Progenitor cell of endocrine pancreas (in vitro differentiated cells): ENCODE results near the gene EPHA10. TPM values are rescaled to one million over a fixed set of nuclear protein-coding genes. Genes with fewer than 3 reads are reported as not detected.

Source experiments
- DNase-seq: peaks from one replicate; pipeline ENCODE4 v3.0.0; 2021; ENCODE audit warnings: low spot score; ENCODE audit not compliant: unreplicated experiment
- H3K27ac Mint-ChIP-seq: 2 replicates; pipeline ENCODE4 v1.8.0; 2021; ENCODE audit warnings: mild to moderate bottlenecking, moderate library complexity, mixed read lengths
- H3K27me3 Mint-ChIP-seq: 2 replicates; pipeline ENCODE4 v1.8.0; 2021; ENCODE audit warnings: mixed read lengths
- H3K36me3 Mint-ChIP-seq: 2 replicates; pipeline ENCODE4 v1.8.0; 2022; ENCODE audit warnings: mixed read lengths; ENCODE audit not compliant: insufficient read depth
- H3K4me1 Mint-ChIP-seq: 2 replicates; pipeline ENCODE4 v1.8.0; 2021; ENCODE audit warnings: low read depth, mixed read lengths
- H3K4me3 Mint-ChIP-seq: 2 replicates; pipeline ENCODE4 v1.8.0; 2021; ENCODE audit warnings: low read depth, mild to moderate bottlenecking, moderate library complexity, mixed read lengths
- H3K9me3 Mint-ChIP-seq: 2 replicates; pipeline ENCODE4 v1.8.0; 2021; ENCODE audit warnings: low read depth, mixed read lengths
- total RNA-seq: library from RNA; stranded (reverse); gene quantifications from 2 replicates; pipeline ENCODE4 v1.2.1, GENCODE V29; 2021
- TF ChIP-seq, protein P1 (sequence below): fragments of 200-600 bp; sonication (generic); IDR thresholded peaks from one replicate; pipeline ENCODE4 v1.5.0; 2021; ENCODE audit warnings: antibody characterized with exemption, mild to moderate bottlenecking; ENCODE audit not compliant: unreplicated experiment

The EPHA10 gene
- total RNA-seq, 1 donor from 2014 or later: 6.2 TPM

DNA sequence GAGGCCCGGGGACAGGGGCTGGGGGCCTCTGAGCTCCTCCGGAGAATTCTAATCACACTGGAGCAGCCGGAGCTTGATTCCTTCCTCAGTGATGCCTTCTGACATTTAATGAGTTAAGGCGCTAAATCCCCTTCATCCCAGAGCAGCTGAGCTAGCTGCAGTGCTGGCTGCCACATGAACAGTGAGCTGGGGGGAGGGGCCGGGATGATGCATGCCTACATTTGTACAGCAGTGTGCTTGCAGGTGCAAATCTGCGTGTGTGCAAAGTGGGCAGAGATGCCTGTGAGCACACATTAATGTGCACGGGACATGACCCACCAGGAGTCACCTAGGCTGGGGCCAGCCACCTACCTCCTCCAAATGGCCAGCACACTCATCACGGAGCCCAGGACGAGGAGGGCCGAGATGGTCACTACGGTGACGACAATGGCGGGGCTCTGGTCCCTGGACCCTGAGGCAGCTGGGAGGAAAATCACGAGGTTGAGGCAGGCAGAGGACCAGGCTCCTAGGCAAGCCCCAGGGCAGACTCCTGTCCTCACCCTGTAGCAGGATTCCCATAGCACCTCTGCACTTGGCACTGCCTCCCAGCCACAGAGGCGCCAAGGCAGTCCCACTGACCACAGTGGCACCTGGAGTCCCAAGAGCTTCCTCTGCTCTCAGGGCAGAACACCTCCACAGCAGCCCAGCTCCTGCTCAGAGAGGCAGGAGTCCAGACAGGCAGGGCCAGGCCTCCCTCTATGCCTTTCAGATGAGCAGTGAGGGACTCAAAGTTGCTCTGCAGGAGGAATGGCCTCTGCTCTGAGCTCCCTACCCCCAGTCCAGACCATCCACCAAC lies 38.0 kb downstream of the EPHA10 start:
- H3K27ac Mint-ChIP-seq: no peak overlapping the region
- TF ChIP-seq, protein P1, sequence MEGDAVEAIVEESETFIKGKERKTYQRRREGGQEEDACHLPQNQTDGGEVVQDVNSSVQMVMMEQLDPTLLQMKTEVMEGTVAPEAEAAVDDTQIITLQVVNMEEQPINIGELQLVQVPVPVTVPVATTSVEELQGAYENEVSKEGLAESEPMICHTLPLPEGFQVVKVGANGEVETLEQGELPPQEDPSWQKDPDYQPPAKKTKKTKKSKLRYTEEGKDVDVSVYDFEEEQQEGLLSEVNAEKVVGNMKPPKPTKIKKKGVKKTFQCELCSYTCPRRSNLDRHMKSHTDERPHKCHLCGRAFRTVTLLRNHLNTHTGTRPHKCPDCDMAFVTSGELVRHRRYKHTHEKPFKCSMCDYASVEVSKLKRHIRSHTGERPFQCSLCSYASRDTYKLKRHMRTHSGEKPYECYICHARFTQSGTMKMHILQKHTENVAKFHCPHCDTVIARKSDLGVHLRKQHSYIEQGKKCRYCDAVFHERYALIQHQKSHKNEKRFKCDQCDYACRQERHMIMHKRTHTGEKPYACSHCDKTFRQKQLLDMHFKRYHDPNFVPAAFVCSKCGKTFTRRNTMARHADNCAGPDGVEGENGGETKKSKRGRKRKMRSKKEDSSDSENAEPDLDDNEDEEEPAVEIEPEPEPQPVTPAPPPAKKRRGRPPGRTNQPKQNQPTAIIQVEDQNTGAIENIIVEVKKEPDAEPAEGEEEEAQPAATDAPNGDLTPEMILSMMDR: no peak
- H3K27me3 Mint-ChIP-seq: peaks cover 25% of the 10 kb centered on the region
- H3K4me3 Mint-ChIP-seq: no peak overlapping the region
- H3K4me1 Mint-ChIP-seq: no peaks in the 10 kb centered on the region
- H3K36me3 Mint-ChIP-seq: no peaks in the 10 kb centered on the region
- no peak for DNase-seq
- no peaks in the 10 kb centered on the region for H3K9me3 Mint-ChIP-seq

DNA sequence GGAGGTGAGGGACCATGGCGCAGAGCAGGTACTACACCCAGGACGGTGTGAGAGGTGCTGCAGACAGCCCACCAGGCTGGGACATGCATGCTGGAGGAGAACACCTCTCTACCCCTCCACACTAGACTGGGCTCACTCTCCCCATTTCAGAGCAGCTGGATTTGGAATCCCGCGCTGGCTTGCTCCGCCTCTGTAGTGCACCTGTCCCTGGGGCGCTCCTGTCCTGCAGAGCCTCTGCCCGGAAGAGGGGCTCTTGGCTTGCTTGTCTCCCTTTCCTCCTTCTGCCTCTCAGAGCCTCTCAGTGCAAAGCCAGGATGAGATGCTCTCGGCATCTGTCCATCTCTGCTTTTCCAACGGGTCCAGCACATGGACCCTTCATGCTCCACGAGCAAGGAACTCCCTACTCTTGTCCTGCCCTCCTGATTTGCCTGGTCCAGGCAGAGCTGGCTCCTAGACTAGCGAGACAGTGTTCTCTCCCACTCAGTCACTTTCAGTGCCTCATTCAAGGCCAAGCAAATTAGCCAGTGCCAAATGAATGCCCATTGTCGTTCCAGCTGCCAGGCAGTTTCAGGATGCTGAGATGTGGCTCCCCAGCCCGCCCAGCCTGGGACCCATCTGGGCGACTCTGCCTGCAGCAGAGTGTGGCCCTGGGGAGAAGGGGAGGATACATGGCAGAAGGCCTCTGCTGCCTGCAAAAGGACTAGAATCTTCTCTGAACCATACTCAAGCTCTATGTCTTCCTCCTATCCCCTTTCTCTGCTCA lies 38.9 kb downstream of the EPHA10 start:
- Mint-ChIP-seq H3K9me3 (no peaks in the 10 kb centered on the region), H3K27me3 (peaks cover 25% of the 10 kb centered on the region), H3K36me3 (no peaks in the 10 kb centered on the region), H3K4me3 (no peak overlapping the region), H3K4me1 (no peaks in the 10 kb centered on the region), H3K27ac (no peak overlapping the region)
- TF ChIP-seq, protein P1: no peak
- no peak for DNase-seq

DNA sequence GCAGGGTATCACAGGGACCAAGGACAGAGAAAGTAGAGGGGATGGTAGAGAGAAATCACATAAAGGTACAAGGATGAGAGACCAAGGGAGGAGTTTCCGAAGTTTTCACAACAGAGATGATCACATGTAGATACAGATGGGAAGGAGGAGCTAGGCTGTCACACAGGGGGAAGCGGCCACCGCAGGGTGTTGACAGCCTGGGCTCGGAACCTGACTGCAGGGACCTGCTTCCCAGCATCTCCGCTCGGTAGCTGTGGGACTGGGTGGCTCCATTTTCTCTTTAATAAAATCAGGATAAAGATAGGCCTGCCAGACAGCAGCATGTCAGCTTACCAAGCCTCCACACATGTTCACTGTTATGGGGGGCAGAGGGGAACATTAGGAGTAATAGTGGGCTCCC lies 40.3 kb downstream of the EPHA10 start:
- no peaks in the 10 kb centered on the region for H3K9me3 Mint-ChIP-seq

DNA sequence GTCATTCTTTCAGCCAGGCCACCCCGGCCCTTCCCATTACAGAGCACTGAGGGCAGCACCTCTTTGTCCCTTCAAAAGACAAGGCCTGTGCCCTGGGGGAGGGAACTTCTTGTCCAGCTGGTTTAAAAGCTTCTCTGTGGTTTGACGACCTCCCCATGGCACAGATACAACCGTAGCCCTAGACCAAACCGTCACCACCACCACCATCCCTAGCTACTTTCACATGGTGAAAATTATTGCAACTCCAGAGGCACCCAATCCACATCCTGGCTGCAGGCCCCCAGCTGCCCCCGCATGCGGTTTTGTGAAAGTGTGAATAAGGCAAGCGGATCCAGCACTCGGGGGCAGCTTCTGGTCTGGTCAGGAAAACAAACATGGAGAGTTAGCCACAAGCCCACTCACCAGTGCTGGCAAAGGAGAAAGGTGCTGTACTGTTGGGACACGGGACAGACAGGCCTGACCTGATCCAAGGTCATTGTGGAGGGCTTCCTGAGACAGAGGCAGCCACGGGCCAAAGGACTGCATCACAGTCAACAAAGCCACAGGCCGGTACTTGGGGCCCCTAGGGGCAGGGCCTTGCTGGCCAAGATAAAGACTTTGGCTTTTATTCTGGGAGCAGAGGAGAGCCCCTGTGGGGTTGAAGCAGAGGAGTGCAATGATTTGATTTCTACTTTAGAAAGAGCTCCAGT lies 41.4 kb downstream of the EPHA10 start:
- H3K4me1 Mint-ChIP-seq: no peaks in the 10 kb centered on the region

More for the DNA sequence above, 40.3 kb downstream of the EPHA10 start:
- Mint-ChIP-seq H3K4me3 (no peak overlapping the region), H3K27ac (no peak overlapping the region), H3K4me1 (no peaks in the 10 kb centered on the region), H3K36me3 (no peaks in the 10 kb centered on the region), H3K27me3 (peaks cover 21% of the 10 kb centered on the region)
- TF ChIP-seq, protein P1: no peak
- DNase-seq: no peak

More for the DNA sequence above, 41.4 kb downstream of the EPHA10 start:
- no peaks in the 10 kb centered on the region for H3K36me3 Mint-ChIP-seq
- no peak overlapping the region for H3K4me3 Mint-ChIP-seq
- no peak for DNase-seq
- no peak overlapping the region for H3K27ac Mint-ChIP-seq
- H3K9me3 Mint-ChIP-seq: no peaks in the 10 kb centered on the region
- TF ChIP-seq, protein P1: no peak
- peaks cover 18% of the 10 kb centered on the region for H3K27me3 Mint-ChIP-seq
